ENCODE data around the gene SGIP1.

Gene SGIP1

GRCh38 chr1:66532214-66532613, 1.7 kb upstream of the SGIP1 start:
- no peak for TF ChIP-seq GATA3 (IDR thresholded peaks at IDR 0.05; ENCODE audit: low read depth, low read length)

DNA sequence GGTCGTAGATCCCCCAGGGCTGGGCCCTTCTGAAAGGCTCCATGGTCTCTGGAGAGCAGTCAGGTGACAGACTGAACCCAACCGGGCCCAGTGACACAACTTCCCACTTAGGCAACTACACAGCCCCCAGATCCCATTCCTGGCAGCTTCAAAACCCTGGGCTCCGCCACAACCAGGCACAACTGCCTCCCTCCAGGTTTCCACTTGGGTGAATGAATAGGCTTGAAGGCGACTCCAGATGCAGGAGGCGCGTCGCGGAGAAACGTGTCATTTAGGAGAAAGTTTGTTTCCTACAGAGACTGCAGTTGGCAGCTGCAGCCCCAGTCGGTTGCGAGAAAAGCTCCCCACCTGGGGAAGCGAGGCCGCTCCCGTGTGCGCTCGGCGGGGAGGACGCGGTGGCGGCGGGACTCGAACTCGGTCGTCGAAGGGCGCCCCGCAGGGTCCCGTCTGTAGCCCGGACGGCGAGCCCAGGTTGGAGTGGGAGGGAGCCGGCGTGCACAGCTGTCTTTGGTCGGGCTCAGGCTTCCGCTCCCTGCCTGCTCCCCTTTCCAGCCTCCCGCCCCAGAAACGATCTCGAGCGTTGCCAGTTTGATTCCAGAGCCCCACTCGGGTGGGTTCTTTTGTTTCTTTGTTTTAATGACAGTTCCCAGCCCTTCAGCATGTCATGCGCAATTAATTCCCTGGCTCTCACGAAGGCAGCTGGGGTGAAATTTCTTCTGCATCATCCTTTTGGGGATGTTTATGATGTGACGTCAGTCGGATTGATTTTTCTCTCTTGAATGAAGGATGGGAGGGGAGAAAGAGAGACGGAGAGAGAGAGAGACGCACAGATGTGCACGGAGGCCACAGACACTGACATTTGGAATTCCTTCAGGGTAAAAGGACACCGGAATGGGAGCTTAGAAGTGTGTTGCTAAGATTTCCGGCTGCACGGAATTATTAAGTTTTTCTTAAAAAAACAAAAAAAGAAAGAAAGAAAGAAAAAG, 862 bp upstream of the SGIP1 start:
- TF ChIP-seq GATA3 (IDR thresholded peaks at IDR 0.05; ENCODE audit: low read depth, low read length) (no peak), GATA2 (IDR thresholded peaks at IDR 0.05; ENCODE audit: low read depth, low read length) (no peak)

DNA sequence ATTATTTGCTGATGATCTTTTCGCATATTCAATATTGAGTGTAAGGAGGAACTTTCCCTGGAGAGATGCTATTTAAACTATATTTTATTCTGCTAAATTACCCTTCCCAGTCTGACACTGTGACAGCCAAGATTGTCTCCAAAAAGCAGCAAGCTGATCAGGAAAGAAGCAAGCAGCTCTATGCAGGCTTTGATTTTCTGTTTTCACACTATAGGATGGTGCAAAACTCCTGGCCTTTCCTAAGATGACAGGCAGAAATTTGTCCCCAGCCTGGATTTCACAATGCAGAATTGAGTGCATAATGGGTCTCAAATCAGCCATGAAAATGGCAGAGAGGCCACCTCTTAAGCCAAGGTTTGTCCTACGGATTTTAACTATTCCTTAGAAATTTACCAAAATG, 1.1 kb downstream of the SGIP1 start:
- no peak for TF ChIP-seq GATA2 (IDR thresholded peaks at IDR 0.05; ENCODE audit: low read depth, low read length)
- no peak for TF ChIP-seq GATA3 (IDR thresholded peaks at IDR 0.05; ENCODE audit: low read depth, low read length)

DNA sequence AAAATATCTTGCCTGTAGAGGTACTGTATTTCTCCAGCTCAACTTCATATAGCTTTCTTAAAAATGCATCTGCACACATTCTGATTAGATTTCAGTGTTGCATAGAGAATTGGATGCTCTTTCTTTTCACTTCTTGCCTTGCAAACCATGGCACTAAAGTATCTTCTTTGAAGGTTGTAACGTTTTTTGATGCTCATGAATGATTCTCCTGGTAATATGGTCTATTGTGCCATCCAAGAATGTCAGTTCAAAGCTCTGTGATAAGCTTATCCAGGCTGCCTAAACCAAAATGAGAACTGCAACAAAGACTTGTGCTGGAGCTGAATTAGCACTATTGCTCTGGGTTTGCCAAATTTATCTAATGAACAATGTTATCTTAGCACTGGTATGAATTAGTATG, 1.9 kb downstream of the SGIP1 start:
- TF ChIP-seq GATA3 (IDR thresholded peaks at IDR 0.05; ENCODE audit: low read depth, low read length) (no peak), GATA2 (IDR thresholded peaks at IDR 0.05; ENCODE audit: low read depth, low read length) (no peak)

- TF ChIP-seq GATA2 (IDR thresholded peaks at IDR 0.05; ENCODE audit: low read depth, low read length), result no peak
- TF ChIP-seq GATA3 (IDR thresholded peaks at IDR 0.05; ENCODE audit: low read depth, low read length), result no peak
These were observed 3.8 kb downstream of the SGIP1 start for GRCh38 chr1:66537718-66538117.

DNA sequence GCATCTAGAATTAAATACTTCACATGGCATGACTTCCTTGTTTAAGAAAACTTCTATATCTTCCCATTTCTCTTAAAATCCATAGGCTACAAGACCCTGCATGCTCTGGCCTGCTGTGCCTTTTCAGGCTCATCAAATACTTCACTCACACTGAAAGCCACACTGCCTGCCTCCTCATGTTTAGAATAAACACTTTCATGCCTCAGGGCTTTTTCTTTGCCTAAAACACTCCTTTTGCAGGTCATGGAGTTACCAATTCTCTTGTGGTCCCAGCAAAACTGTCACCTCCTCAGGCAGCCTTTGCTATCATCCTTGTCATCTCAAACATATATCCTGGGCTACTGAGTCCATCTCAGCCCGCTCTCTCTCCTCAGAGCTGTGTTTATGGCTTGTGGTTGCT, 5.5 kb downstream of the SGIP1 start:
- TF ChIP-seq GATA3 (IDR thresholded peaks at IDR 0.05; ENCODE audit: low read depth, low read length) (no peak), GATA2 (IDR thresholded peaks at IDR 0.05; ENCODE audit: low read depth, low read length) (no peak)

- TF ChIP-seq GATA2 (IDR thresholded peaks at IDR 0.05; ENCODE audit: low read depth, low read length) (no peak), GATA3 (IDR thresholded peaks at IDR 0.05; ENCODE audit: low read depth, low read length) (no peak)
These were observed 6.6 kb downstream of the SGIP1 start for GRCh38 chr1:66540434-66541032.

GRCh38 chr1:66542314-66542713, 8.4 kb downstream of the SGIP1 start:
- TF ChIP-seq GATA3 (IDR thresholded peaks at IDR 0.05; ENCODE audit: low read depth, low read length) (no peak), GATA2 (IDR thresholded peaks at IDR 0.05; ENCODE audit: low read depth, low read length) (no peak)

GRCh38 chr1:66542811-66543767, 9.1 kb downstream of the SGIP1 start:
- TF ChIP-seq GATA2 (IDR thresholded peaks at IDR 0.05; ENCODE audit: low read depth, low read length) (no peak), GATA3 (IDR thresholded peaks at IDR 0.05; ENCODE audit: low read depth, low read length) (no peak)

DNA sequence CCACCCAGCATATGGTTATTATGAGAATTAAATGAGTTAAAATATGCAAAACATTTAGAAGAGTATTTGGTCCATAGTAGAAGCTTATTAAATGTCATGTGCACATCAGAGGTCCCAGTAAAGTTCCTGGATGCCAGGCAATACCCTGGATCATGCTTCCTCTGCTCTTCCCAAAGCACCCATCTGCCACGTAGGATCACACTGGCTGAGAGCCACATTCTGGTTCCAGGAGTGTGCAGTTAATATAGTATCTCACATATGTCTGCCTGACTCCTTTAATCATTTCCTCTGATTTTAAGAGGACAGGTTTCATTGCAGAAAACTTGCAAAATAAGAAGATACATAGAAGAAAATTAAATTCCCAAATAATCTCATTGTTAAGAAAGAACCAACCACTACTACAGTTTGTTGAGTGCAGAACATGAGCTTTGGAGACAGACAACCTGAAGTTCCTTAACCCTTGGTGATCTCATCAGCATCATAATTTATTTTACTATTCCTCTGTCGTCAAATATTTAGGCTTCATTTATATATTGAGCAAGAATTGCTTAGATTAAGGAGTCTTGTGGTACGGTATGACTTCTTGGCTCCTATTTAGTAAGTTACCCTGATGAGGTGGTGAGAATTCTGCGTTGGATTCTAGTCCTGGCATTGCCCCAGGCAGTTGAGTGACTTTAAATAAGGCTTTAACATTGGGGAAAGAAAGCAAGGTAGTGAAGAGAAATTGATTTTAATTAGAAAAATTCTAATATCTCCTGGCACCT, 12.3 kb downstream of the SGIP1 start:
- no peak for TF ChIP-seq GATA3 (IDR thresholded peaks at IDR 0.05; ENCODE audit: low read depth, low read length)
- no peak for TF ChIP-seq GATA2 (IDR thresholded peaks at IDR 0.05; ENCODE audit: low read depth, low read length)

DNA sequence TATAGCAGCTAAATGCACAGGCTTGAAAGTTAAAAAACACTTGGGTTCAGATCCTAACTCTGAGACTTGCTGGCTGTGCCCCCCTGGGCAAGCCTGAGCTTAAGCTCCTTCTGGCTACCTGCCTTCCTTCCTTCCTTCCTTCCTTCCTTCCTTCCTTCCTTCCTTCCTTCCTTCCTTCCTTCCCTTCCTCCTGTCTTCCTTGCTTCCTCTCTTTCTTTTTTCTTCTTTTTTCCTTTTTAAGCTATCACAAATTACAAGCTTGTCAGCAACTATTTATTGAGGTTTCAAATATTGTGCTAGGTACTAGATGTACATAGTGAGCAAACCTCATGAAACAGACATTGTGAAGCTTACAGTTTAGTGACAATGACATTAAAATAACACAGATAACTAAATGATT, 15.1 kb downstream of the SGIP1 start:
- TF ChIP-seq GATA3 (IDR thresholded peaks at IDR 0.05; ENCODE audit: low read depth, low read length) (no peak), GATA2 (IDR thresholded peaks at IDR 0.05; ENCODE audit: low read depth, low read length) (no peak)

DNA sequence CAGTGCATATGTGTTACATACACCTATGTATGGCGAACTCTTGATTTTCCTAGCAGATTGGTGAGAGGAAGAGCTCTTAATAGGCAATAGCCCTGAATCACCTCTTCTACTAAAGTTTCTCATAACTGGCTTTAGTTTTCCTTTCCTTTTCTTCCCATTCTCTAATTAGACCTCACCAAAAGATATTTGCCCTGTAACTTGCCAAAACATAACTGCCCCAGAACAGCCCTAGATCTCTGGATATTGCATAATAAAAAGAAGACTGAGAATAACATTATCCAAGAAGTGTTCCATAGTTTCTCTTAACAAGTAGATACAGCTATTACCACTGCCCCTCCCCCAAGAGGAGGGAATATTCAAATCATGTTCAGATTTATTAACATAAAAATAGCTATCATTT, 16.3 kb downstream of the SGIP1 start:
- TF ChIP-seq GATA2 (IDR thresholded peaks at IDR 0.05; ENCODE audit: low read depth, low read length), result no peak
- TF ChIP-seq GATA3 (IDR thresholded peaks at IDR 0.05; ENCODE audit: low read depth, low read length), result no peak

- TF ChIP-seq GATA2 (IDR thresholded peaks at IDR 0.05; ENCODE audit: low read depth, low read length) (no peak), GATA3 (IDR thresholded peaks at IDR 0.05; ENCODE audit: low read depth, low read length) (no peak)
These were observed 18.3 kb downstream of the SGIP1 start for GRCh38 chr1:66552287-66552686.

All from SH-SY5Y (cell line).